Ovary (tissue), 9 donors: ENCODE results near the gene CETN2. TPM values are rescaled to one million over a fixed set of nuclear protein-coding genes. Genes with fewer than 3 reads are reported as not detected.

Experiments used
- DNase-seq, 5 donors: peaks; one replicate each; pipeline ENCODE4 v3.0.0-alpha.2; 2019 to 2020
- H3K27ac ChIP-seq, 2 donors: fragments of 200-600 bp; one replicate each; pipeline versions ENCODE4 v1.5.1 to v1.8.0; 2019 to 2022
- H3K27me3 ChIP-seq: fragments of 200-600 bp; one replicate; pipeline ENCODE4 v1.8.0; 2022
- H3K36me3 ChIP-seq: fragments of 200-600 bp; sonication (generic); one replicate; pipeline ENCODE4 v1.5.1; 2019
- H3K4me1 ChIP-seq: one replicate; pipeline ENCODE4 v1.8.1; 2013; ENCODE audit warnings: mild to moderate bottlenecking, moderate library complexity; ENCODE audit not compliant: insufficient read depth
- H3K4me3 ChIP-seq: fragments of 200-600 bp; sonication (generic); one replicate; pipeline ENCODE4 v1.5.1; 2017
- H3K9me3 ChIP-seq, 2 donors: fragments of 200-600 bp in 1 of 2; sonication (generic) in 1 of 2; one replicate each; pipeline versions ENCODE4 v1.5.1 to v1.8.1; 2013 to 2019; ENCODE audit warnings: mild to moderate bottlenecking in 1 of 2, moderate library complexity in 1 of 2
- CTCF ChIP-seq, 3 donors: fragments of 450-650 bp in 2 of 3; fragments of 200-600 bp in 1 of 3; IDR thresholded peaks; one replicate each; pipeline versions ENCODE4 v1.5.1 to v1.8.0; 2016 to 2022; ENCODE audit warnings: antibody characterized with exemption in 3 of 3, mild to moderate bottlenecking in 1 of 3
- EP300 ChIP-seq: sonication (generic); formaldehyde crosslinking; IDR thresholded peaks from one replicate; pipeline ENCODE4 v1.6.1; 2017; ENCODE audit warnings: antibody characterized with exemption
- POLR2A ChIP-seq: fragments of 450-650 bp; IDR thresholded peaks from one replicate; pipeline ENCODE4 v1.6.1; 2017; ENCODE audit warnings: antibody characterized with exemption, mild to moderate bottlenecking, moderate library complexity
- WGBS, 3 donors: extraction: QIAGEN DNeasy Blood & Tissue Kit in 1 of 3; methylation state at CpG; one replicate each; pipeline versions ENCODE4 v1.1.5 to v1.1.7; 2013 to 2017; 5-methylcytosine and 5-hydroxymethylcytosine counted together
- intact Hi-C, 4 donors: fragments of 100-400 bp; cut with DNase I; formaldehyde crosslinking; loops; one replicate each; pipeline versions ENCODE4 v1.11.0 to v1.15.1; 2022 to 2023
- polyA plus RNA-seq, 2 donors: library from polyadenylated mRNA; stranded (reverse); fragments of 200-250 nt in 1 of 2; fragments of 350-450 nt in 1 of 2; fragmentation: Illumina TruSeq in 1 of 2; extraction: RNeasy Lipid Tissue Mini Kit (QIAGEN cat#74804) in 1 of 2; gene quantifications; one replicate each; pipeline ENCODE4 v1.2.3, GENCODE V29; 2013 to 2014
- total RNA-seq, 7 donors: library from RNA; depleted of rRNA in 2 of 7; stranded (reverse); fragments of >200 nt in 2 of 7; fragmentation: NEBNext Ultra II Directional in 3 of 7; extraction: Animal tissue kit (Norgen Biotek cat#: 25700) in 3 of 7; gene quantifications; one replicate each; pipeline versions ENCODE4 v1.1.0 to v1.2.4, GENCODE V29; 2016 to 2023
- donor health status: DM: no; HTN: no; CAD: no; lungs with moderate emphysema.
- donor health status: DM: no; HTN: no; CAD: no.
- donor health status: Bipolar disorder and iron deficiency.
- donor health status: DM: yes; HTN: yes; CAD: no.
- donor health status: DM: no; HTN: no; CAD: no.
- donor health status: DM: yes; HTN: yes; CAD: no.

The CETN2 gene
- total and polyA plus RNA-seq, 9 donors = 18.5 to 119 (median 48.1) TPM

GRCh38 chrX:152853986-152854385 is 23.4 kb upstream of the CETN2 start:
- Histone ChIP-seq H3K27me3 (no peaks in the 10 kb centered on the region), H3K27ac (no peak overlapping the region), H3K4me3 (no peak overlapping the region), H3K36me3 (no peaks in the 10 kb centered on the region), H3K4me1 (no peaks in the 10 kb centered on the region), H3K9me3 (no peaks in the 10 kb centered on the region)
- intact Hi-C loops = no loop called here
- TF ChIP-seq CTCF (IDR thresholded peaks at IDR 0.05) (no peak), POLR2A (no peak), EP300 (no peak)
- WGBS, 3 donors = 90 to 92% (median 90%) methylated on average over 7 of the region's 7 CpGs
- no peak for DNase-seq

- Histone ChIP-seq H3K27ac (no peak overlapping the region), H3K36me3 (no peaks in the 10 kb centered on the region), H3K4me1 (no peaks in the 10 kb centered on the region), H3K9me3 (no peaks in the 10 kb centered on the region), H3K4me3 (no peak overlapping the region), H3K27me3 (no peaks in the 10 kb centered on the region)
- intact Hi-C loops = no loop called here
- no peak for DNase-seq
- 57 to 70% (median 63%) methylated on average over 2 of the region's 2 CpGs for whole genome bisulfite sequencing, 3 donors
- no peak for TF ChIP-seq CTCF (IDR thresholded peaks at IDR 0.05)
Observed at GRCh38 chrX:152850465-152850864, 19.9 kb upstream of the CETN2 start.

GRCh38 chrX:152847281-152847680 is 16.7 kb upstream of the CETN2 start:
- no peak overlapping the region for H3K4me3 ChIP-seq
- H3K4me1 ChIP-seq = no peaks in the 10 kb centered on the region
- H3K27ac ChIP-seq = no peak overlapping the region
- 68 to 75% (median 71%) methylated on average over 6 of the region's 6 CpGs for WGBS, 3 donors
- no peaks in the 10 kb centered on the region for H3K36me3 ChIP-seq
- TF ChIP-seq CTCF (IDR thresholded peaks at IDR 0.05) = no peak
- TF ChIP-seq POLR2A = no peak
- TF ChIP-seq EP300 = no peak
- H3K9me3 ChIP-seq = no peaks in the 10 kb centered on the region
- no peaks in the 10 kb centered on the region for H3K27me3 ChIP-seq
- intact Hi-C loops = no loop called here
- no peak for DNase-seq

- no peak for TF ChIP-seq POLR2A
- TF ChIP-seq CTCF (IDR thresholded peaks at IDR 0.05) = no peak
- TF ChIP-seq EP300 = no peak
- intact Hi-C loops = no loop called here
Observed at GRCh38 chrX:152845618-152846240, 15.2 kb upstream of the CETN2 start.

More at GRCh38 chrX:152845618-152846240, 15.2 kb upstream of the CETN2 start:
- Histone ChIP-seq H3K27ac (no peak overlapping the region), H3K9me3 (no peaks in the 10 kb centered on the region), H3K4me1 (no peaks in the 10 kb centered on the region), H3K36me3 (no peaks in the 10 kb centered on the region), H3K27me3 (no peaks in the 10 kb centered on the region), H3K4me3 (no peak overlapping the region)
- no peak for DNase-seq
- 79 to 88% (median 82%) methylated on average over 17 of the region's 17 CpGs for WGBS, 3 donors
